Hepatocyte (in vitro differentiated cells): Measurements from ENCODE around the gene BOD1. TPM values are rescaled to one million over a fixed set of nuclear protein-coding genes. Genes with fewer than 3 reads are reported as not detected.

ENCODE experiments used
- DNase-seq: peaks from one replicate; pipeline ENCODE4 v3.0.0-alpha.2; 2016; ENCODE audit warnings: low spot score
- H2AFZ ChIP-seq: fragments of 200-600 bp; sonication (generic); 2 replicates; pipeline ENCODE4 v1.6.0; 2016; ENCODE audit warnings: antibody characterized with exemption, mild to moderate bottlenecking
- H3K27ac ChIP-seq: fragments of 200-600 bp; sonication (generic); 2 replicates; pipeline ENCODE4 v1.5.1; 2016; ENCODE audit warnings: mild to moderate bottlenecking
- H3K27me3 ChIP-seq: fragments of 200-600 bp; sonication (generic); 2 replicates; pipeline ENCODE4 v1.6.1; 2016
- H3K36me3 ChIP-seq: fragments of 200-600 bp; sonication (generic); replicated peaks from 2 replicates; pipeline ENCODE4 v1.5.1; 2016; ENCODE audit warnings: low read depth; ENCODE audit not compliant: insufficient read depth
- H3K4me1 ChIP-seq: fragments of 200-600 bp; sonication (generic); 2 replicates; pipeline ENCODE4 v1.5.1; 2016; ENCODE audit warnings: mild to moderate bottlenecking, moderate library complexity; ENCODE audit not compliant: insufficient read depth
- H3K4me2 ChIP-seq: fragments of 200-600 bp; sonication (generic); 2 replicates; pipeline ENCODE4 v1.6.0; 2016
- H3K4me3 ChIP-seq: fragments of 200-600 bp; sonication (generic); 2 replicates; pipeline ENCODE4 v1.5.1; 2016; ENCODE audit warnings: mild to moderate bottlenecking
- H3K79me2 ChIP-seq: fragments of 200-600 bp; sonication (generic); 2 replicates; pipeline ENCODE4 v1.6.0; 2017; ENCODE audit warnings: mild to moderate bottlenecking
- H3K9me2 ChIP-seq: fragments of 200-600 bp; sonication (generic); replicated peaks from 2 replicates; pipeline ENCODE4 v1.6.0; 2017; ENCODE audit warnings: mild to moderate bottlenecking; ENCODE audit not compliant: insufficient read depth
- H3K9me3 ChIP-seq: fragments of 200-600 bp; sonication (generic); 2 replicates; pipeline ENCODE4 v1.5.1; 2016; ENCODE audit warnings: low read depth, mild to moderate bottlenecking
- H4K20me1 ChIP-seq: fragments of 200-600 bp; sonication (generic); 2 replicates; pipeline ENCODE4 v1.6.0; 2016; ENCODE audit warnings: mild to moderate bottlenecking; ENCODE audit not compliant: insufficient read depth, poor library complexity, severe bottlenecking
- EZH2 ChIP-seq: fragments of 200-600 bp; sonication (generic); IDR thresholded peaks from 2 replicates; pipeline ENCODE4 v1.6.1; 2016; ENCODE audit warnings: antibody characterized with exemption, mild to moderate bottlenecking, borderline replicate concordance
- EZH2phosphoT487 ChIP-seq: fragments of 200-600 bp; sonication (generic); IDR thresholded peaks from one replicate; pipeline ENCODE4 v1.6.1; 2018; ENCODE audit warnings: antibody characterized with exemption, mild to moderate bottlenecking, low read depth, moderate library complexity; ENCODE audit not compliant: unreplicated experiment, severe bottlenecking
- WGBS: methylation state at CpG from one replicate; pipeline ENCODE4 v1.1.6; 2016; ENCODE audit warnings: low lambda C conversion rate; ENCODE audit errors: missing lambda C conversion rate; 5-methylcytosine and 5-hydroxymethylcytosine counted together
- polyA plus RNA-seq: library from polyadenylated mRNA; unstranded; fragments of >200 nt; fragmentation: Nextera tagmentation; extraction: Ambion mirVana; gene quantifications from 2 replicates; pipeline ENCODE4 v1.2.1, GENCODE V29; 2016
- total RNA-seq: library from RNA; depleted of rRNA; stranded (reverse); fragments of >200 nt; gene quantifications from 2 replicates; pipeline ENCODE4 v1.2.3, GENCODE V29; 2014
- TF ChIP-seq, protein P1 (sequence below): fragments of 200-600 bp; sonication (generic); IDR thresholded peaks from 2 replicates; pipeline ENCODE4 v1.5.1; 2016; ENCODE audit warnings: antibody characterized with exemption, mild to moderate bottlenecking; ENCODE audit not compliant: poor library complexity

Gene BOD1
- total and polyA plus RNA-seq, 2 experiments from 2014 or later: 68.9 to 76.3 TPM

DNA sequence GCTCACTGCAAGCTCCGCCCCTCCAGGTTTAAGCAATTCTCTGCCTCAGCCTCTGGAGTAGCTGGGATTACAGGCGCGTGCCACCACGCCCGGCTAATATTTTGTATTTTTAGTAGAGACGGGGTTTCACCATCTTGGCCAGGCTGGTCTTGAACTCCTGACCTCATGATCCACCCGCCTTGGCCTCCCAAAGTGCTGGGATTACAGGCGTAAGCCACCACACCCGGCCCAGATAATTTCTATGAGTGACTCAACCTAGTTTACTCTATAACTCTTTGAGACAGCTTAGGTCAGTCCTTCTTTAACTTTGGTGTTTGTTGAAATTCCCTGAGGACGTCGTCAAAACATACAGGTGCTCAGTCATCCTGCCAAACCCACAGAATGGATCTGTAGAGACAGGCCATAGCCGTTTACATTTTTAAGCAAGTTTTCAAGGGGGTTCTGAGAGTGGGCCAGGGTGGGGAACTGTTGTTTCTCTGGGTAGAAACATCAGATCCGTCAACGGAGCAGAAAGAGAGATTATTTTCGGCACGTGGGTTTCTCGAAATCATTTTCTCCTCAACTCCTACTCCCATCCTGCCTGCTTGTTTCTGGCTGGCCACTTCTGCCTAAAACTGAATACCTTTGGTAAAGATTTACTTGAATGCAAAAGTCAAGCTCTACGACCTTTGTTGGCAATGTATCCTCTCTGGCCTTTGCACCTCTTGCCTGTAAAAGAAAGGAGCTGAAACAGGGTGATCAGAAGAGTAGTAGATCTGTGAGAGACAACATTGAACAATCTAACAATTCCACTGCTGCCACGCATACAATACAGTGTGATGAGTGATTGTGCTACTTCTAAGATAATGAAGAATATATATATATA, 6.0 kb upstream of the BOD1 start:
- DNase-seq: no peak

DNA sequence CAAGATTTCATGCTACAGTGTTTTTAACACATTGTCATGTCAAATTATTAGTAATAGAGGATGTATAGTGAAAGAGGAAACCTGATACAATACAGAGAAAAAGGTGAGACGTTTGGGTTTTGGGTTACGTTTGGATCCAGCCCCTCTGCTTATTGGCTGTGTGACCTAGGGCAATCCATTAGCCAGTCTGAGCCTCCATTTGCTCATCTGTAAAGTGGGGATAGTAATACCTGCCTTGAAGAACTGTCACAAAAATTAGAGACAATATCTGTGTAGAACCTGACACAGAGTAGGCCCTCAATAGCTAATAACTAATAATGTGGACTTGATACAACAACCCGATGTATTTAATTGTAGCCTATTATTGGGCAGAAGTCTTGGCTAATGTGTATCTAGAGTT, 4.3 kb upstream of the BOD1 start:
- Histone ChIP-seq H3K9me2 (no peaks in the 10 kb centered on the region), H3K4me2 (no peak overlapping the region), H3K27me3 (no peaks in the 10 kb centered on the region), H2AFZ (no peak overlapping the region), H3K4me3 (no peak overlapping the region), H3K27ac (no peak overlapping the region), H4K20me1 (no peaks in the 10 kb centered on the region), H3K9me3 (no peaks in the 10 kb centered on the region), H3K36me3 (no peaks in the 10 kb centered on the region), H3K4me1 (peaks cover 6% of the 10 kb centered on the region), H3K79me2 (peaks cover under 1% of the 10 kb centered on the region)
- TF ChIP-seq, protein P1, sequence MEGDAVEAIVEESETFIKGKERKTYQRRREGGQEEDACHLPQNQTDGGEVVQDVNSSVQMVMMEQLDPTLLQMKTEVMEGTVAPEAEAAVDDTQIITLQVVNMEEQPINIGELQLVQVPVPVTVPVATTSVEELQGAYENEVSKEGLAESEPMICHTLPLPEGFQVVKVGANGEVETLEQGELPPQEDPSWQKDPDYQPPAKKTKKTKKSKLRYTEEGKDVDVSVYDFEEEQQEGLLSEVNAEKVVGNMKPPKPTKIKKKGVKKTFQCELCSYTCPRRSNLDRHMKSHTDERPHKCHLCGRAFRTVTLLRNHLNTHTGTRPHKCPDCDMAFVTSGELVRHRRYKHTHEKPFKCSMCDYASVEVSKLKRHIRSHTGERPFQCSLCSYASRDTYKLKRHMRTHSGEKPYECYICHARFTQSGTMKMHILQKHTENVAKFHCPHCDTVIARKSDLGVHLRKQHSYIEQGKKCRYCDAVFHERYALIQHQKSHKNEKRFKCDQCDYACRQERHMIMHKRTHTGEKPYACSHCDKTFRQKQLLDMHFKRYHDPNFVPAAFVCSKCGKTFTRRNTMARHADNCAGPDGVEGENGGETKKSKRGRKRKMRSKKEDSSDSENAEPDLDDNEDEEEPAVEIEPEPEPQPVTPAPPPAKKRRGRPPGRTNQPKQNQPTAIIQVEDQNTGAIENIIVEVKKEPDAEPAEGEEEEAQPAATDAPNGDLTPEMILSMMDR: no peak
- no peak for TF ChIP-seq EZH2
- DNase-seq: no peak
- WGBS: 73% methylated on average over 3 of the region's 3 CpGs

More for the DNA sequence above, 6.0 kb upstream of the BOD1 start:
- H3K27me3 ChIP-seq: no peaks in the 10 kb centered on the region
- no peaks in the 10 kb centered on the region for H3K9me3 ChIP-seq
- no peak for TF ChIP-seq EZH2
- TF ChIP-seq, protein P1: no peak
- no peak for TF ChIP-seq EZH2phosphoT487
- H4K20me1 ChIP-seq: no peaks in the 10 kb centered on the region
- no peaks in the 10 kb centered on the region for H3K79me2 ChIP-seq
- H3K27ac ChIP-seq: no peak overlapping the region
- no peak overlapping the region for H3K4me2 ChIP-seq
- no peak overlapping the region for H2AFZ ChIP-seq
- H3K4me3 ChIP-seq: no peak overlapping the region
- 85% methylated on average over 19 of the region's 19 CpGs for WGBS
- no peaks in the 10 kb centered on the region for H3K9me2 ChIP-seq
- H3K36me3 ChIP-seq: no peaks in the 10 kb centered on the region
- H3K4me1 ChIP-seq: peaks cover 6% of the 10 kb centered on the region

DNA sequence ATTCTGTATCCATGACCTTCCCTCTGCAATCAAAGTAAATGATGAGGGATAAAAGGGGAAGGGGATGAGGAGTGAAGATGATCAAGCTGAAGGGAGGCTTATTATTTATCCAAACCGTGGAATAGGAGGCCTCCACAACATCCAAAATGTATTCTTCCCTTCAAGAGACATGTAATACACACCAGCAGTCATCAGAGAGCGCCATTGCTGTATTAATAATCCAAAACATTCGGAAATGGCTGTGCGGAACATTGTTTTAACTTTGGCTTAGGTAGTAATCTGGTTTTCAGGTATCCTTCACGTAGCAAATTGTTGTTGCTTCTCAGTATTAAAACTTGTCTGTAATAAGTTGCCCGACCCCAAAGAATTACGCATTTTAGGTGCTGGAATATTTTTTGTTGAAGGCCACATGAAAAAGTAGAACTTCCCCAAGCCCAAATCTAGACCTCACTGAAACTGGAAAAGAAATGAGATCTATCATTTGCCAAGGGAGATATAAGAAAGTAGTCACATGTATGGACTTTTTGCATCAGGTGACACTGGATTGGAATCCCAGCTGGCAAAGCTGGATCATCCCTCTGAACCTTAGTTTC, 2.6 kb upstream of the BOD1 start:
- WGBS: 20% methylated on average over 7 of the region's 7 CpGs

More for the DNA sequence above, 2.6 kb upstream of the BOD1 start:
- Histone ChIP-seq H3K4me1 (peaks cover 16% of the 10 kb centered on the region), H3K9me3 (no peaks in the 10 kb centered on the region), H3K27me3 (no peaks in the 10 kb centered on the region), H4K20me1 (peaks cover 17% of the 10 kb centered on the region), H3K27ac (no peak overlapping the region), H3K4me3 (no peak overlapping the region), H3K4me2 (no peak overlapping the region), H3K79me2 (peaks cover 18% of the 10 kb centered on the region), H3K36me3 (no peaks in the 10 kb centered on the region), H2AFZ (no peak overlapping the region), H3K9me2 (no peaks in the 10 kb centered on the region)
- peak; percentile 75 for DNase-seq
- TF ChIP-seq EZH2 (no peak), EZH2phosphoT487 (no peak)
- TF ChIP-seq, protein P1: peak; percentile 84
